Testis (tissue), 2 donors: ENCODE data around the gene F2.

Experiments used
- CTCF ChIP-seq, 3 experiments: fragments of 450-650 bp in 2 of 3; fragments of 200-600 bp in 1 of 3; sonication (generic) in 1 of 3; IDR thresholded peaks; one replicate each; pipeline ENCODE4 v1.5.1; 2016 to 2019; ENCODE audit warnings: antibody characterized with exemption in 3 of 3, mild to moderate bottlenecking in 2 of 3, moderate library complexity in 1 of 3
- POLR2A ChIP-seq: fragments of 450-650 bp; IDR thresholded peaks from one replicate; pipeline ENCODE4 v1.6.1; 2017; ENCODE audit warnings: antibody characterized with exemption, mild to moderate bottlenecking, moderate library complexity

DNA sequence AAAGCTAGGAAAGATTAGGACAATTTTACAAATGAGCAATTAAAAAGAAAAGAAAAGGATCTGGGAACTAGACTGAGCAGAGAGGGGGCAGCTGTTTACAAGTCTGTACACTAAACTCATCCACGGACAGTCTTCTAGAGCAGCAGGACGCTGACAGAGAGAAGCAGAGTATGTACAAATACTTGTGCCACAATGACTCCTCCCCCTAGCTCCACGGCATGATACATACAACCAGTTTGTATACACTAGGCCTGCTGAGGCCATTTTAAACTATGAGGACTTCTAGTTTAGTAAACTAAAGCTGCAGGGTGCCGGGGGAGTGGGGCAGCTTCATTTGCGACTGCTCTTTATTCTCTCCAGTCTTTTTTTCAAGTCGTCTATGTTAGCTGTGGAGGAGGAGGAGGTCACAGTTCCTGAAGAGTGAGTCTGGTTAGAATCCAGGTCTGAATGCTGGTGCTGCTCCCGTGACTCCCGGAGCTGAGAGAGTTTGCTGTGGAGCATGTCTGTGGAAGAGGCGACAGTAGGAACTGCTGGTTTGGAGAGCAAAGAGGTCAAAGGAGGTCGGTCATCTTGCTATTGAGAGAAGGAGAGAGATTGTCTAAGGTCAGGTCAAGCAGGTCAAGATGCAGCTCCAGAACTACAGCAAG is 24.8 kb downstream of the F2 start:
- TF ChIP-seq CTCF (IDR thresholded peaks at IDR 0.05), result no peak
- no peak for TF ChIP-seq POLR2A
